Thyroid gland (tissue), 4 donors: Measurements from ENCODE around the gene PALLD.

Experiments used
- POLR2A ChIP-seq, 2 donors: fragments of 450-650 bp; IDR thresholded peaks; one replicate each; pipeline ENCODE4 v1.6.1; 2017; ENCODE audit warnings: antibody characterized with exemption in 2 of 2, mild to moderate bottlenecking in 2 of 2, moderate library complexity in 1 of 2
- TF ChIP-seq, protein P1 (sequence below), 6 experiments: fragments of 200-600 bp in 3 of 6; fragments of 450-650 bp in 3 of 6; sonication (generic) in 3 of 6; IDR thresholded peaks; one replicate each; pipeline ENCODE4 v1.5.1; 2016 to 2019; ENCODE audit warnings: antibody characterized with exemption in 6 of 6, mild to moderate bottlenecking in 2 of 6, inconsistent platforms in 1 of 6, moderate library complexity in 1 of 6

DNA sequence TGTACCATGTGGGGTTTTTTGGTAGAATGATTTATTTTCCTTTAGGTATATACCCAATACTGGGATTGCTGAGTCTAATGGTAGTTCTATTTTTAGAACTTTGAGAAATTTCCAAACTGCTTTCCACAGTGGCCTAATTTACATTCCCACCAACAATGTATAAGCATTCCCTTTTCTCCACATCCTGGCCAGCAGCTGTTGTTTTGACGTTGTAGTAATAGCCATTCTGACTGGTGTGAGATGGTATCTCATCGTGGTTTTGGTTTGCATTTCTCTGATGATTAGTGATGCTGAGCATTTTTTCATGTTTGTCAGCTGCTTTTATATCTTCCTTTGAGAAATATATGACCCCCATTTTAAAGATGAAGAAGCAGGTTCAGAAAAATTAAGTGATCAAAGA is 359.5 kb downstream of the PALLD start:
- TF ChIP-seq POLR2A (IDR thresholded peaks at IDR 0.05) = no peak
- TF ChIP-seq, protein P1, sequence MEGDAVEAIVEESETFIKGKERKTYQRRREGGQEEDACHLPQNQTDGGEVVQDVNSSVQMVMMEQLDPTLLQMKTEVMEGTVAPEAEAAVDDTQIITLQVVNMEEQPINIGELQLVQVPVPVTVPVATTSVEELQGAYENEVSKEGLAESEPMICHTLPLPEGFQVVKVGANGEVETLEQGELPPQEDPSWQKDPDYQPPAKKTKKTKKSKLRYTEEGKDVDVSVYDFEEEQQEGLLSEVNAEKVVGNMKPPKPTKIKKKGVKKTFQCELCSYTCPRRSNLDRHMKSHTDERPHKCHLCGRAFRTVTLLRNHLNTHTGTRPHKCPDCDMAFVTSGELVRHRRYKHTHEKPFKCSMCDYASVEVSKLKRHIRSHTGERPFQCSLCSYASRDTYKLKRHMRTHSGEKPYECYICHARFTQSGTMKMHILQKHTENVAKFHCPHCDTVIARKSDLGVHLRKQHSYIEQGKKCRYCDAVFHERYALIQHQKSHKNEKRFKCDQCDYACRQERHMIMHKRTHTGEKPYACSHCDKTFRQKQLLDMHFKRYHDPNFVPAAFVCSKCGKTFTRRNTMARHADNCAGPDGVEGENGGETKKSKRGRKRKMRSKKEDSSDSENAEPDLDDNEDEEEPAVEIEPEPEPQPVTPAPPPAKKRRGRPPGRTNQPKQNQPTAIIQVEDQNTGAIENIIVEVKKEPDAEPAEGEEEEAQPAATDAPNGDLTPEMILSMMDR (IDR thresholded peaks at IDR 0.05) = no peak
